ENCODE measurements around the gene IDS. TPM values are rescaled to one million over a fixed set of nuclear protein-coding genes. Genes with fewer than 3 reads are reported as not detected.
"Not testable (repeated sequence)": the region's sequence is repeated elsewhere in the genome, so short reads cannot be mapped to it uniquely, and the experiment has no call there.

The IDS gene
- total RNA-seq, 1 donor from 2014 or later = 86.4 TPM

GRCh38 chrX:149531599-149531998, 26.5 kb upstream of the IDS start:
- DNase-seq (ENCODE audit: low spot score in 2 of 2) (no peak), FAIRE-seq (no peak)

- FAIRE-seq = no peak
- DNase-seq (ENCODE audit: low spot score in 2 of 2) = no peak
These were observed 23.3 kb upstream of the IDS start for GRCh38 chrX:149528381-149528780.

GRCh38 chrX:149527705-149528104, 22.6 kb upstream of the IDS start:
- no peak for DNase-seq (ENCODE audit: low spot score in 2 of 2)
- no peak for FAIRE-seq

- not testable (repeated sequence) for FAIRE-seq; DNase-seq (ENCODE audit: low spot score in 2 of 2)
These were observed 21.4 kb upstream of the IDS start for GRCh38 chrX:149526318-149527033.

- FAIRE-seq; DNase-seq (ENCODE audit: low spot score in 2 of 2): not testable (repeated sequence)
These were observed 20.8 kb upstream of the IDS start for GRCh38 chrX:149525903-149526302.

- FAIRE-seq; DNase-seq (ENCODE audit: low spot score in 2 of 2): not testable (repeated sequence)
These were observed 20.3 kb upstream of the IDS start for GRCh38 chrX:149525389-149525788.

GRCh38 chrX:149522916-149523315, 17.8 kb upstream of the IDS start:
- FAIRE-seq (no peak), DNase-seq (ENCODE audit: low spot score in 2 of 2) (no peak)

GRCh38 chrX:149521438-149521837, 16.3 kb upstream of the IDS start:
- FAIRE-seq (no peak), DNase-seq (ENCODE audit: low spot score in 2 of 2) (no peak)

GRCh38 chrX:149520636-149521277, 15.7 kb upstream of the IDS start:
- not testable (repeated sequence) for FAIRE-seq; DNase-seq (ENCODE audit: low spot score in 2 of 2)

- no peak for FAIRE-seq
- no peak for DNase-seq (ENCODE audit: low spot score in 2 of 2)
These were observed 13.1 kb upstream of the IDS start for GRCh38 chrX:149518236-149518635.

- DNase-seq (ENCODE audit: low spot score in 2 of 2) = no peak
- FAIRE-seq = no peak
These were observed 12.2 kb upstream of the IDS start for GRCh38 chrX:149517308-149517707.

GRCh38 chrX:149516604-149517003, 11.5 kb upstream of the IDS start:
- FAIRE-seq (no peak), DNase-seq (ENCODE audit: low spot score in 2 of 2) (no peak)

GRCh38 chrX:149515954-149516602, 11.0 kb upstream of the IDS start:
- FAIRE-seq (no peak), DNase-seq (ENCODE audit: low spot score in 2 of 2) (no peak)

- no peak for DNase-seq (ENCODE audit: low spot score in 2 of 2)
- no peak for FAIRE-seq
These were observed 8.8 kb upstream of the IDS start for GRCh38 chrX:149513825-149514428.

GRCh38 chrX:149512225-149512885, 7.2 kb upstream of the IDS start:
- FAIRE-seq (no peak), DNase-seq (ENCODE audit: low spot score in 2 of 2) (peak in 1 of 2 donors; percentile 25)

GRCh38 chrX:149511081-149511480, 6.0 kb upstream of the IDS start:
- FAIRE-seq = no peak
- no peak for DNase-seq (ENCODE audit: low spot score in 2 of 2)

GRCh38 chrX:149510386-149510785, 5.3 kb upstream of the IDS start:
- DNase-seq (ENCODE audit: low spot score in 2 of 2) (no peak), FAIRE-seq (no peak)

GRCh38 chrX:149508467-149508866, 3.4 kb upstream of the IDS start:
- FAIRE-seq = no peak
- DNase-seq (ENCODE audit: low spot score in 2 of 2) = no peak

- FAIRE-seq (no peak), DNase-seq (ENCODE audit: low spot score in 2 of 2) (no peak)
These were observed 1.2 kb upstream of the IDS start for GRCh38 chrX:149506349-149506748.

- FAIRE-seq = no peak
- no peak for DNase-seq (ENCODE audit: low spot score in 2 of 2)
These were observed 565 bp upstream of the IDS start for GRCh38 chrX:149505671-149506070.
